Urothelium cell line (cell line): Measurements from ENCODE around the gene MAMLD1.
A peak's percentile ranks its signal among the peaks of the same experiment; 100 is the strongest.

Experiments used
- DNase-seq: peaks from one replicate; pipeline ENCODE4 v3.0.0; 2011; ENCODE audit warnings: low spot score, mixed read lengths
- FAIRE-seq: peaks from 2 replicates; lab custom pipeline; 2011; peaks lifted over from hg19 to GRCh38; lab: Jason Lieb, UNC

Gene MAMLD1

GRCh38 chrX:150455215-150455608 is 92.1 kb downstream of the MAMLD1 start:
- no peak for FAIRE-seq

GRCh38 chrX:150456466-150456865 is 93.3 kb downstream of the MAMLD1 start:
- FAIRE-seq = no peak
- no peak for DNase-seq

More at GRCh38 chrX:150455215-150455608, 92.1 kb downstream of the MAMLD1 start:
- DNase-seq = no peak

- DNase-seq (no peak), FAIRE-seq (no peak)
Observed at GRCh38 chrX:150456941-150457340, 93.8 kb downstream of the MAMLD1 start.

DNA sequence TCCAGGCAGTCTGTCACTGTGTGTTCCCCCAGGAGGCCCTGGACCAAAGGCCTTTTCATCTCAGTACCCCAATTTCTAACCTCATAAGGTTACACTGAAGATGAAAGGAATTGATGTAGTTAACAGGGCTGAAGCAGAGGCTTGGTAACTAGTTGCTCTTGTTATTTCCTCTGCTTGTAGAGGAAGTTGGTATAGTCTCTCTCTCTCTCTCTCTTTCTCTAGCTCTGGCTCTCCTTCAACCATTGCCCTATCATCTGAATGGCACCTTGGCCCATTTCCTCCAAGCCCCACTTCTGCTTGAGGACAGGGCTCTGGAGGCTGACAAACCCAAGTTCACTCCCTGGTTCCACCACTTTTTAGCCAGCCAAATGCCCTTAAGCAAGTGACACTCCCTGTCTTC is 96.1 kb downstream of the MAMLD1 start:
- FAIRE-seq (no peak), DNase-seq (no peak)

GRCh38 chrX:150460063-150460462 is 96.9 kb downstream of the MAMLD1 start:
- DNase-seq (no peak), FAIRE-seq (no peak)

DNA sequence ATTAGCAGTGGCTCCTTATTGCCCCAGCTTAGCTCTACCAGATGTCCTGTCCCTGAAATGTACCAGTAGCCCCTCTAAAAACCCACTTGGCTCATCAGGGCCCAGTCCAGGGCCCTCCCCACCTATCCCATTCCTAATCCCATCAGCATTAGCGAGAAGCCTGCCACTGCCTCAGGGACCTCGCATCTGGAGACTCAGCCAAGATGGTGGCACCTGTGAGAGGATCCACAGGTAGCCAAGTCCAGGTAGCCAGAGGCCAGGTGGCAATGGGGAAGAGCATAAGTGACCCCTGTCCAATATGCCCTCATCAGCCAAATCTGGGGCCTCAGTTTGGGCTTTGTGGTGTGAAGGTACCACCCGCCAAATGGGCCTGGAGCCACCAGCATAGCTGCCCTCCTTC is 97.7 kb downstream of the MAMLD1 start:
- FAIRE-seq (no peak), DNase-seq (no peak)

- FAIRE-seq = no peak
- no peak for DNase-seq
Observed at GRCh38 chrX:150463566-150463965, 100.4 kb downstream of the MAMLD1 start.

- no peak for DNase-seq
- FAIRE-seq = no peak
Observed at GRCh38 chrX:150464001-150464400, 100.9 kb downstream of the MAMLD1 start.

DNA sequence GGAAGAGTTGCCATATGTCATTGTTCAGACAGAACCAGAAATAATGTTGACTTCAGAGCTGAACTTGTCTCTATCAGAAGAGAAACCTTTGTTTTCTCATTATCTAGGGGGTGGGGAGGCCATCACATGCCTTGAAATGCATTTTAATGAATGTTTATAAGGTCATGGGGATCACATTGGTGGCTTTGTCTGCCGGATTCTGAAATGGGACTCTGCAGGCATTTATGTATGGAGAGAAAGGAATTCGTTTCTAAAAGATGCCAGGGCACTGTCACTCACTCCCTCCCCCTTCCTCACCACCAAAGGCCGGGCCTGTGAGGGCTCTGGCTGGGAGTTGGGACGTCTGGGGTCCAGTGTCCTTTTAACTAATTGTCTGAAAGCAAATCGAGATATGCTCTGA is 102.2 kb downstream of the MAMLD1 start:
- DNase-seq = no peak
- FAIRE-seq = no peak

DNA sequence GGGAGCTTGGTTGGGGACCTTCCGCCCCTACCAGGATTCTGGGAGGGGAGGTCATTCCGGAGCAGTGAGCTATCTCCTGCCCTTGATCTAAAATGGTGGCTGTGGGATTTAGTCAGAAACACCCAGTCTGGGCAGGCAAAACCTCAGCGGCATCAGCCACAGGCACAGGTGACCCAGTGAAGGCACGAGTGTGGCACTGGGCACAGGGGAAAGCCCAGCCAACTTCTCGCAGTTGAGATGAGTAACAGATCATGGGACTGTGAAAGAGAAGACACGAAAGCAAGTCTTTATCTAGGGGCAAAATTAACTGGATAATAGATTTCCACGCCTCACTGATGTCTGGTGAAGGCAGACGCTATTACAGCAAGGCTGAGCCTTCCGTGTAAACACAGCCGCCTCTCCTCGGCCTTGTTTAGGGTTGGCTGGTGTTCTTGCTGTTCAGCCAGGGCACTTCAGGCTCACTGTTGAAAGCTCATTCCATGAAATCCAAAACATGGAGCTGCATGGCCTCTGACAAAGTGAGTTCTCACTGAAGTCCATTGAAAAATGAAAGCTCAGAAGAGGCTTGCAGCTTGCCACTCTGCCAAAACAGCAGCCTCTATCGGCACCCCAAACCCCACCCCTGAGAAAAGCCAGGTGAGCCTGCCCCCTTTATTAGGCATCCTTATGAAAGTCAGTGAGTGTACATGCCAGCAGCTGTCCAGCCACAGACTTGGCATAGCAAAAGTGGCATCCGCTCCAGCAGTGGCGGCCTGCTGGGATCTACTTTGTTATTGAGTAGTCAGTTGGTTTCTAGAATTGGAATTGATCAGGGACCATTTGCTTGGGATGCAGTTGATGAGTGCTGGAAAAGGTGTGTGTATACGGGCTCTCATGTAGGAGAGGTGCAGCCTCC is 103.0 kb downstream of the MAMLD1 start:
- no peak for FAIRE-seq
- DNase-seq = no peak

GRCh38 chrX:150472306-150472705 is 109.2 kb downstream of the MAMLD1 start:
- DNase-seq = no peak
- no peak for FAIRE-seq

DNA sequence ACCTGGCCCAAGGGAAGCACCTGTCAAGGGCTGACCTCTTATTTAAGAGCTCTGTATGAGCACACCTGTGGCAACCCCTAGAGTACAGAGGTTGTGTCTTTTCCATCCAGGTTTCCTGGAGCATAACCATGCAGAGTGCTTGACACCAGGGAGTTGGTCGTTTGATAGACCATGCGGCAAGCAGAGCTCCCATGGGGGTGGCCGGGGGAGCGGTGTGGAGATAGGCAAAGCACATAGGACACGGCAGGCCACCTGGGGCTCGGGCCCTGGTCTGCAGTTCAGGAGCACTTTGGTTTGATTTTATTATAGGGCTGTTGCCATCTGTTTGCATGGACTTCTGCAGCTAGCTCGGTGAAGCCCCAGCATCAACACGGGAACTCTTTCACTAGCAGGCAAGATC is 110.3 kb downstream of the MAMLD1 start:
- FAIRE-seq = no peak
- DNase-seq = no peak

DNA sequence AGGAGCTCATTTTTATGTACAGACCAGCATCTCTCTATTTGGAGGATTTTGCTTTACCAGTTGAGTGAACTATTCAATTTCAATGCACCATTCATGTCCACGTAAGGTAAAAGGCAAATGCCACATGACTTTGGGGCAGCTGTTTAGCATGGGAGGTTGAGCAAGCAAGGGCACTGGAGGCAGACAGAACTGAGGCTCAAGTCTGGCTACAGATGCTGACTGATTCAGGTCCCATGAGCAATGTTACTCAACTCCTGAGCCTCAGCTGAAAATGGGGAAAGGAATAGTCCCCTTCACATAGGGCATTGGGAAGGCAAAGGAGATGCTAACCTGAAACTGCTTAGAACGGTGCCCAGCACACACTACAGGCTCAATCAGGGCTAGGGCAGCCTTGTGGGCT is 112.3 kb downstream of the MAMLD1 start:
- DNase-seq (no peak), FAIRE-seq (no peak)

- DNase-seq = no peak
- no peak for FAIRE-seq
Observed at GRCh38 chrX:150476164-150476699, 113.1 kb downstream of the MAMLD1 start.

GRCh38 chrX:150477371-150477770 is 114.3 kb downstream of the MAMLD1 start:
- DNase-seq = no peak
- FAIRE-seq = no peak

- no peak for DNase-seq
- FAIRE-seq = no peak
Observed at GRCh38 chrX:150478496-150479492, 115.7 kb downstream of the MAMLD1 start.

DNA sequence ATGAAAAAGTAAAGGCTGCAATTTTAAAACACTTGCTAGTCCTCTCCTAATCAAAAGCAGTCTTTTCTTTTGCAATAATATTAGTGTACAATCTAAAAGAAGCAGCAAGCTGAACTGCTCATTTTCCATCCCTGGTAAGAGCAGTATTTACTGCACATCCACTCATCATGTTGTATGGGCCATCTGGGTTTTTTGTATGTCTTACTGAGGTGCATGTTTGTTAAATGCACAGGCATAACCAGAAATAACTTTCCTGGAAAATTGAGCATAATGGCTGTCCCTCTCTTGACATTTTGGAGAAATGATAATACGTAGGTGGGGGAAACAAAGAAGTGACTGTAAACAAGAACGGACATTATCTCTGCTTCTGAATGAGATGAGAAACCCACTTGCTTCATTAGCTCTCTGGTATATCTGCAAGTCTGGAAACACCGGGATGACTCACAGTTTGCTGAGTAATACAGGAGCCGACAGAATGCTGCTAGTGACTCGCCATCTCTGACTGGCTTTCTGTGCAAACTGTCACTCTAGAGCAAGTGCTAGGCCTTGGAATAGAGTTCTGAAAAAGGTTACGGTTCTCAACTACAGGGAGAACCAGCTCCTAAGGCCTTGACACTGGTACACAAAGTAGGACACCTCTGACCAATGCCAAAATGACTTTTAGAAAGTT is 119.6 kb downstream of the MAMLD1 start:
- FAIRE-seq (no peak), DNase-seq (peak; percentile 49)

DNA sequence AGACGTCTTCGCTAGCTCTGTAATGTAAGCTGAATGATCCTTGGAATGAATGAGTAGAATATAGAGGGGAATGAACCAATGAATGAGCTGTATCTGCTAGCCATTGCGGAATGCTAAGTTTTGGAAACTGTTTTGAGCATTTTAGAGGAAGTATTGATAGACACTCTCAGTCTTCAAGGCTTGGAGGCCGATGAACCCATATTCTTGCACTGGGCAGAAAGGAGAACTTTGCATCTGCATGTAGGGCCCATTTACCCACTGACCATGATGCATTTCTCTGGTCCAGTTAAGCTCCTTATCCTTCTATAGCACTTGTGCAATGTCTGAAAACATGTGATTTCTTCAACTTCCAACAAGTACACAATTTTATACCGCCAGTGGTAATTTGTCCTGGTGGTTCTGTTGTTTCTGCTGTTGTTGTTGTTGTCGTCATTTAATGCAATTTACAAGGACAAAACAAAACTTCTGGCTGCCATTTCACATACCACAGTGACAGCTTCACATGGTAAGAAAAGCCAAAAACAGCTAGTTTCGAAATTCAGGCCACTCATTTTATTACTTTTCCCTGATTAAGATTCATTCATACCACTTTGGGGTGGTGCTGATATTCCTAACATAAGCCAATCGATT is 120.4 kb downstream of the MAMLD1 start:
- DNase-seq (no peak), FAIRE-seq (no peak)

- DNase-seq = peak; percentile 12
- no peak for FAIRE-seq
Observed at GRCh38 chrX:150486011-150486410, 122.9 kb downstream of the MAMLD1 start.

DNA sequence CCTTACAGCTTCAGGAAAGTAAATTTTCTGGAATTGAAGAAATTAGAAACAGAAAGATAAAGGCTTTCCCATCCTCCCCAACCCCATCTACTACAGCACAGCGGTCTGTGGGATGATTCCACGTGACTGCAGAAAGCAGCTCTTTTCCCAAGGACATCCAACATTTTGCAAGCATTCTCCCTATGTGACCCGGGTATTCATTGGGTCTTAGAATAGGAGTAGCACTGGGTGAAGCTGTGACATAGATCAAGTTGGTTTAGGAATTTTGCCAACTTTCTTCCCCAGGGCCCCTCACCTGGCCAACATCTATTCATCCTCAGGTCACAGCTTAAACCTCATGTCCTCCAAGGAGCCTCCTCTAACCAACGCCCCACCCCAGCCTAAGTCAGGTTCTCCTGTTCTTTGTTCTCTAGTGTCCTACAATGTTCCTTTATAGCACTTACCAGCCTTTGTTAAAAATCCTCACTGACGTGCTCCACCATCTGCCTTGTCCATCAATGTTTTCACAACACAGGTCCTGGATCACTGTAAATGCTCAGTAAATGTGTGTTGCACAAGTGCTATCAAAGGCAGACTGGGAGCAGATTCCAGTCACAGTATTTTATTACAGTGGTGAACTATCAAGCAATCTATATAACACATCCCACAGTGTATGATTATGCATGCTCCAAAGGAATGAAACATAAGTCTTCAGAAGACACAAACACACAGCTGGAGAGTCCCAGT is 124.4 kb downstream of the MAMLD1 start:
- DNase-seq = no peak
- no peak for FAIRE-seq
